ENCODE measurements around the gene PEMT.

The PEMT gene

DNA sequence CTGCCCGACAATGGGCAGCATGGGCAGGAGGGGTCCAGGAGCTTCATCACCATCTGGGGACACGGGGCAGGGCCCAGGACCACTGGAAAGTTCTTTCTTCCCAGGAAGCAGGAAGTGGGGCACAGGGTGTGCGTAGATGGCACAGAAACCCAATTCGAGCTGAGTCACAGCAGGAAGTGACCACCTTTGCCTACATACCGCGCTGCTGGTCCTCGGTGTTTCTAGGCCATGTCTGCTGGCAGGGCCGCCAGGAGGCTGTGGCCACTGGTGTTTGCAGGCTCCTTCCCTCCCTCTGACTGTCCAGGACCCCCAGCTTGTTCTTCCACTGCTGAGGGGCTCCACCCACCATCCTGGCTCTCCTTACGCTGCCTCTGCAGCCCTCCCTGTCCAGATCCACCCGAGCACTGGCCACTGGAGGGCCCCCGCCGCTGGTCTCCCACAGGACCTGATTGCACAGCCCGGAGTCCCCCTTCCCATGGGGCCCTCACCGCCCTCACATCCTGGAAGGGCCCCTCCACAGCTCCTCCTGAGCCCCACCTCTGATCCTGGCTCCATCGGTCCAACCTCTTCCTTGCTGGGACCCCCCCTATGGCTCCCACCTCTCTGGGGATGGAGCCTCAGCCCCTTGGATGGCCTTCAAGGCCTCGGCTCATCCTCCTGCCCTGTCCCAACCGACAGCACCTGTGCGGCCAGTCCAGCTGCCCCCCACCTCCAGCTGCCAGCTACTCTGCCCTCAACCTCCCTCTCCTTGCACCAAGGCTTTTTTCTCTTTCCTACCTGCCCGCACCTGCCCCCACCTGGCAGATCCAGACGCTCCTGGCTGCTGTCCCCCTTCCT, 80.8 kb downstream of the PEMT start:
- in situ Hi-C loops (cut with MboI; ENCODE audit: low pct_unique_long_range_greater_than_20kb, low sequenced_read_pairs): no loop called here
- no peak for DNase-seq

DNA sequence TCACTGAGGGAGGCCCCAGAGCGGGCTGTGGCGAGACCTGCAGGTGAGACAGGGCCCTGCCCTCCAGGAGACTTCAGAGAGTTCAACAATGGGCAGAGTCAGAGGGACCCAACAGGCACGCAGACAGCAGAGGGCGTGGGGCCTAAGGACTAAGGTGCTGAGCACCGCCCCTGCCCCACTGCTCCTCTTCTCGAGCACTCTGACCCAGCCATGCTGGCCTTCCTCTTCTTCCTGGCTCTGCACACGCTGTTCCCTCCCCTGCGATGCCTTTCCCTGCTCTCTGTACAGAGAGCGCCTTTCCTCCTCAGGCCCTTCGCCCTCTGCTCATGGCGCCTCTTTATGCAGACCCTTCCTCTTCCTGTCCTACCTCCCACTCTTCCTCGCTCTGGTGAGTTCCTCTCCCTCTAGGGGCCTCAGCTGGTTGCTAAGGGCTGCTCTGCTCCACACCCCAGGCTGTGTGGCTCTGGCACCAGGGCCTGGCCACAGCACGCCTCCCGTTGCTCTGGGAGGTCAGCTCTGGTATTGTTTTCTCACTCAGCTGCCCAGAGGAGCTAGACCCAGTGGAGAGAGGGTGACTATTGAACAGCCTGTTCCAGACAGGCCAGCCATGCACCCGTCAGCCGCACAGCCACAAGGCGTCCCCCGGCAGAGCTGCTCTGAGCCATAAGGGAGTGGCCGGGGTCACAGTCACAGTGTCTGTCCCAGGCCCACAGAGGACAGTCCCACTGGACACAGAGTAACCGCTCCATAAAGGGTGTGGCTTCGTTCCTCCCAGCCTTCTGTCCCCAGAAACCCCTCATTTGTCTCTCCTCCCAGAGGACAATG, 81.7 kb downstream of the PEMT start:
- peak; percentile 28 for DNase-seq
- in situ Hi-C loops (cut with MboI; ENCODE audit: low pct_unique_long_range_greater_than_20kb, low sequenced_read_pairs): loop anchor here (10.0 kb wide), 1 partner anchor 45 kb away; no protein-coding TSS in a partner anchor

DNA sequence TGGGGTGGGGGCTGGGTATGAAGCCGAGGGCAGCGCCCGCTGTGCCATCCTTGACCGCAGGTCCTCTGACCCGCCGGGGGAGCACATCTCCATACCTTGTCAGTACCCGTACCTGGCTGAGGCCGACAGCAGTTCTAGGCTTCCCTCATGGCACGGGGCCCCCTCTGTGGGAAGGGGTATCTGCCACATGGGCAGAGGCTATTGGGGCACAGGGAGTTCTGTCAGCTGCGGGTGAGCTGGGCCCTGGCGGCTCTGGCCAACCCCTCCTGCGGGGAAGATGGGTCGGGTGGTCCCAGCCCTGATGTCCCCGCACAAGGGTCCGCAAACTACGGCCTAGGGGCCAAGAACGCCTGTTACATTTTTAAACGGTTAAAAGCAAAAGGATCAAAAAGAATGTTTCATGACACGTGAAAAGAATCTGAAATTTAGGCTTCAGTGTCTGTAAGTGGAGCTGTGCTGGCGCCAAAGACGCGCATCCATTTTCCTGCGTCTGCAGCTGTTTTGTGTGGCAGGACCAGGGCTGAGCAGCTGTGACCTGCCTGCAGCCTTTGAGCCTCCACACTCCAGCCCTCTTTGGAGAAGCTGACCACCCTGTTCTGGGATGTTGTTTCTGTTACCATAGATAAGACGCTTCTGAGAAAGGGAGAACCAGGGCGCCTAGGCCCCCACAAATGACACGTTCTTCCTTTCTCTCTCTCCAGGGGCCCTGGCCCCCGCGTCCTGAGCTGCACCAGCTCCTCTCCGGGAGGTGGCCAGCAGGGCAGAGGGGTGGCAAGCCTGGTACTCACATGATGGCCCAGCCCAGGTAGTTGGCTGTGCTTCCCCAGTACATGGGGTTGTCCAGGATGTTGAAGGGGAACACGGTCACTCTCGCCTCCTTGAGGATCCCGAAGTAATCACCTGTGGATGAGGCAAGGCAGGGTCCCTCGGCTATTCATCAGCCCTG, 82.6 kb downstream of the PEMT start:
- in situ Hi-C loops (cut with MboI; ENCODE audit: low pct_unique_long_range_greater_than_20kb, low sequenced_read_pairs): loop anchor here (10.0 kb wide), 1 partner anchor 46 kb away; no protein-coding TSS in a partner anchor

DNA sequence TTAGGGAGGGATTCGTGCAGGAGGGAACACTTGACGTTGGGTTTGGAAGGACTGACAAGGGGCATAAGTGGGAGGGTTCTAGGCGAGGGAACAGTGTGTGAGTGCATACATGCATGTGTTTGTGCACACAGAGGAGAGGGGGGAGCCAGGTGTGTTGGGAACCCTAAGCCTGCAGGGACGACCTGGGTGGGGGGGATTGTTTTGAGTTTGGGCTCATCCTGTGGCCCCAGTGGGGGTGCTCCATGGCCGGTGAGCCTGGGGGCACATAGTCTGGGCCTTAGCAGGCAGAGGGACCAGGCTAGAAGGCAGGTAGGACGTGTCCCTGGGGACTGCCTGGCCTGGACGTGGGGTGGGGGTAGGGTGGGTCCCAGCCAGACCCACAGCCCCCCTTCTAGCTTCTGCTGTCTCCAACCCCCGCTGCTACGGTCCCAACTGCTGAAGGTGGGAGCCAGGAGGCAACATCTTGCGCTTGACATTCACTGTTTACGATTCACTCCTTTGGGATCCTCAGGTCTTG, 83.4 kb downstream of the PEMT start:
- in situ Hi-C loops (cut with MboI; ENCODE audit: low pct_unique_long_range_greater_than_20kb, low sequenced_read_pairs): loop anchor here (10.0 kb wide), 1 partner anchor 47 kb away; no protein-coding TSS in a partner anchor
- no peak for DNase-seq

More for the DNA sequence above, 82.6 kb downstream of the PEMT start:
- DNase-seq: no peak

DNA sequence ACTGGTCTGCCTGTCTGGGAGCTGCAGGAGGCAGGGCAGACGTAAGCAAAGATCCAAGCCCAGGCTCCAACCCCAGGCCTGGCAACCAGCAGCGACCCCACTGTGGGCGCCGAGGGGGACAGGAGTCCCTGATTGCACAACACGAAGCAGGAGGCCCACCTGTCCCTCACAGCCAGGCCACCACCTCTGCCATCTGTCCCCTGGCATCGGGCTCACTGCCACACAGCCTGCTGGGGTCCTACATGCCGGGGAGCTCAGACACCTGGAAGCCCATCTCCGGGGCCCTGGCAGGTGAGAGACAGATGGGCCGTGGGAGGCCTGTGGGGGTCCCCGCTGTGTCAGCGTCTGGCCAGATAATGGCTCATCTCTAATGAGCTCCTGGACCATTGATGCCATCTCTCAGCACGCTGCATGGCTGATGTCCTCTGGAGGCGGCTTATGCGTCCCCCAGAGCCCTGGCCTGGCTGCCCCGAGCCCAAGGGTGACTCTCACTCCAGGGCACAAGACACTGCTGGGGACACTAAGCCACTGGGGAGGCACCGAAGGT, 84.0 kb downstream of the PEMT start:
- no peak for DNase-seq
- in situ Hi-C loops (cut with MboI; ENCODE audit: low pct_unique_long_range_greater_than_20kb, low sequenced_read_pairs): loop anchor here (10.0 kb wide), 1 partner anchor 47 kb away; no protein-coding TSS in a partner anchor

DNA sequence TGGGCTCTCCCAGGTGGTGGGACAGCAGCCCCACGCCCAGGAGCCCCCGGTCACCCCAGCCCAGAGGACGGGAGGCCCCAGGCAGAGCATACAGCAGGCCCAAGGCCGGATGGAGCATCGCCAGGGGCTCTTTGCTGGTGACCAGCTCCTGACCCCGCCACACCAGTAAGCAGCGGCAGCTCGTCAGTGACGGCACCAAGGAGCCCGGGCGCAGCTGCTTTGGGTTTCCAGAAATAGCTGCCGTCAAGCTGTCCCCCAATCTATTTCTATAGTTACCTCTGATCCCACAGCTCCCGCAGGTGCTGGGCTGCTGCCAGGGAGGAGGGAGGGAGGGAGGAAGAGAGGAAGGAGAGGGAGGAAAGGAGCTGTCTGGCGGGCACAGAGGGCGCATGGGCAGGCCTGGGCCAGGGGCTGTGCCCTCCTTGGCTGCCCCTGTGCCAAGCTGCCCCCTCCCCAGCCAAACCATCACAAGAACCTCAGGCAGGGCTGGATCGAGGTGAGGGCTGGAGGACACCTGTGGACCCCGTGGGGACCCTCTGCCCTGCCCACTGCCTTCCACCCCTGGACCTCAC, 84.5 kb downstream of the PEMT start:
- in situ Hi-C loops (cut with MboI; ENCODE audit: low pct_unique_long_range_greater_than_20kb, low sequenced_read_pairs): loop anchor here (10.0 kb wide), 1 partner anchor 48 kb away; no protein-coding TSS in a partner anchor
- no peak for DNase-seq

DNA sequence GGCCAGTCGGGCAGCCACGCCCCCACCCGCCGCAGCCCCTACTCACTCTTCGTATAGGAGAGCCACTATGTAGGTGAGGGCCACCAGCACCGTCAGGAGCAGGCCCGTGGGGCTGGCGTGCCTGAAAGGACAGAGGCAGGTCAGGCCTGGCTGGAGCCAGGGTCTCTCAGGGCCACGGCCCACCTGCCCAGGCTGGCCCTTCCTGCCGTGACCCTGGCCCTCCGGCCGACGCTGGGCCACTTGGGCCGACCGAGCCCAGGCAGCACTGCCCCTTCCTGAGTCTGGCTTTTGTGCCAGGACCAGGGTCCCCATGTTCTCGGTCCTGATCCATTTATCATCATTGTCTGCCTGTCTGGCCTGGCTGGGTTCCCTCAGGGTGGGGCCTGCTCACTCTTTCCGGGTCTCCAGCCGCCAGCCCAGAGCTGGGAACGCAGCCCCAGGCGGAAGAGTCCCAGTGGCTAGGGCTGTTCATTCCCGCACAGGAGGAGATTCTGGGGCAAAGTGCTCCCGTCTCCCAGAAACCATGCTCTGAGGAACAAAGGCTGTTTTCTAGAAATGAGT, 85.2 kb downstream of the PEMT start:
- DNase-seq: no peak
- in situ Hi-C loops (cut with MboI; ENCODE audit: low pct_unique_long_range_greater_than_20kb, low sequenced_read_pairs): loop anchor here (10.0 kb wide), 1 partner anchor 49 kb away; no protein-coding TSS in a partner anchor

DNA sequence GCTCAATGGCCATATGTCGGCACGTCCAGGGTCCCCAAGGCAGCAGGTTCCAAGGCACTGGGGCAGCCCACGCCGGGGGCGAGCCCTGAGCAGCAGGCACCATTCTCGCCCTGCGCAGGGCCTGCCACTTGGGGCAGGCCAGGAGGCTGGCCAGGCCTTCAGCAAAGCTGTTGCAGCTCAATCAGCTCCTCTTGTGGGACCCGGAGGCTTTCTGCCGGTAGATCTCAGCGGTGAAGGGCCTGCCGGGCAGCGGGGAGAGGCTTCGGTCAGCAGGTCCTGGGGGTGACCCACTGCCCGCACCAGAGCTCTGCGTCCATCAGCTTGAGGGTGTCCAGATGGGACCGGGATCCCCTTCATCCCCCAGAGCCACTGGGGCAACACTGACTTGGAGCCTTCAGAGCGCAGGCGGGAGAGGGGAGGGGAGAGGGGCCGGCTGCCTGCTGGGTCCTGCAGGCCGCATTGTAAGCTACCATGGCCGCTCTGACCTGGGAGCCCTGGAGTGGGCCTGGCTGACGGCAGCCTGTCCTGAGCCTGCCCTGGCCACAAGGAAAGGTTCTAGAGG, 85.8 kb downstream of the PEMT start:
- DNase-seq: no peak
- in situ Hi-C loops (cut with MboI; ENCODE audit: low pct_unique_long_range_greater_than_20kb, low sequenced_read_pairs): loop anchor here (10.0 kb wide), 1 partner anchor 49 kb away; no protein-coding TSS in a partner anchor

DNA sequence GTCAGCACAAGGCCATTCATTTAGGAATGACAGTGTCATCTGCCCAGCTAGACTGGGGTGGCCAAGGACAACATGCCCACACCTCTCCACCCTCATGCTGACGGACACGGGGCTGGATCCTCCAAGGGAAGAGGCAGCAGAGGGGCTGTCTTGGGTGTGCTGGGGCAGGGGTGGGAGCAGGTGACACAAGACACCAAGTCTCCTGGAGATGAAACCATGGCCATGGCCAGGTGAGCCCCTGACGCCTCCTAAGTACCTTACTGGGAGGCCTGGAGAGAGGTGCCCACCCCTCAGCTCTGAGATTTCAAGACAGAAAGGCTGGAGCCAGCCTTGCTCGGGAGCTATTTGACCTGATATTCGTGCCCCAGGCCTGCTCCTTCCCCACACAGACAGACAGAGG, 86.4 kb downstream of the PEMT start:
- in situ Hi-C loops (cut with MboI; ENCODE audit: low pct_unique_long_range_greater_than_20kb, low sequenced_read_pairs): loop anchor here (10.0 kb wide), 1 partner anchor 50 kb away; no protein-coding TSS in a partner anchor
- no peak for DNase-seq

DNA sequence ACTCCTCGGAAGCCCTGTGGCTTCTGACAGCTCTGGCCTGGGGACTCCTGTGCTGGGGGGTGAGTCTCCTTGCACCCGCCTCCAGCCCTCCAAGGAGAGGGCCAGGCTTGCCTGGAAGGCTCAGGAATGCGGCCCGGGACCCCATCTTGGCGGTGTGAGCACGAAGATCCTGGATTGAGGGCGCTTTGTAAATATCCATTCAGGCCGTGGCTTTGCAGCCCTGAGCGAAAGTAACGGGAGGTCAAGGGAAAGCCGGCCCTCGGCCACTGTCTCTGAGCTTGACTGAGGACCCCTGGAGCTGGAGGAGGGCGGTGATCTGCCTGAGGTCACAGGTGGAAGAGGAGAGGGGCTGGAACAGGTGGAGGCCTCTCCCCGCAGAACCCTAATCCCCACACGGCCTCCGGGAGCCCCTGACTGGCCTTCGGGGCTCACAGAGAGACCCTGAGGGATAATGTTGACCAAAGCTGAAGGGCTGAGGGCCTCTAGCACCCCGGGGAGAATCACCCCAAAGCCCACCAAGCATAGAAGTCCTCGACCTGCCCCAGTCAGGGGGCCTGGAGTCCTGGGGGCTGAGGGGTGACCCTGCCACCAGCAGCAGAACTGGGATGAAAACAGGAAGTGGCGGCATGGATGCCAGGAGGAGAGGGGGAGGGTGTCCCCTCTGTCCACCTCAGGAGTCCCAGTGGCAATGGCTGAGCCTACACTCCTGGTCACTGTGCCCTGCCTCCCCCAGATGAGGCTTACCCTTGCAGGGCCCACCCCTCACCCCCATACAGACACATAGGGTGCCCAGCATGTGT, 87.0 kb downstream of the PEMT start:
- no peak for DNase-seq
- in situ Hi-C loops (cut with MboI; ENCODE audit: low pct_unique_long_range_greater_than_20kb, low sequenced_read_pairs): loop anchor here (10.0 kb wide), 1 partner anchor 50 kb away; no protein-coding TSS in a partner anchor

DNA sequence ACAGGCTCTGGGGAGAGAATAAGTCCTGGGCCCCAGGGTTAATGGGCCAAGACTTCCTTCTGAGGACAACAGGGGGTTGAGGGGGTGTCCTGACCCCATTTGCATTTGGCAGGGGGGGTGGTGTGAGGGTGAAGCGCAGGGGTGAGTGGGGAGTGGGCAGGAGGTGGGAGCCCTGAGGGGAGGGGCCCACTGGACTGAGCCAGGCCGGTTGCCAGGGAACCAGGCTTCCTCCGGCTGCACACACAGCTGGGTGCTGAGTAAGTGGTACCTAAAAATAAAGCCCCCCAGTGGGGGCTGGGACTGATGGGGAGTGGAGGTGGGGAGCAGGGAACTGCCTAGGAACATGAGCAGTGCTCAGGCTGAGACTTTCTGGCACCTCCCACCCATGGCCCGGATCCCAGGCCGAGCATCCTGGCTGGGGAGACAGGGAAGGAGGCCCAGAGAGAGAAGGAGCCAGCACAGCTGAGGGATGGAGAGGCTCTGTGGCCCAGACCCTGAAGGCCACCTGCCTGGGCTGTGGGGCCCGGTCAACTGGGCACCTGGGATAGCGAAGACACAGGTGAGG, 87.9 kb downstream of the PEMT start:
- in situ Hi-C loops (cut with MboI; ENCODE audit: low pct_unique_long_range_greater_than_20kb, low sequenced_read_pairs): loop anchor here (10.0 kb wide), 1 partner anchor 51 kb away; no protein-coding TSS in a partner anchor
- no peak for DNase-seq

DNA sequence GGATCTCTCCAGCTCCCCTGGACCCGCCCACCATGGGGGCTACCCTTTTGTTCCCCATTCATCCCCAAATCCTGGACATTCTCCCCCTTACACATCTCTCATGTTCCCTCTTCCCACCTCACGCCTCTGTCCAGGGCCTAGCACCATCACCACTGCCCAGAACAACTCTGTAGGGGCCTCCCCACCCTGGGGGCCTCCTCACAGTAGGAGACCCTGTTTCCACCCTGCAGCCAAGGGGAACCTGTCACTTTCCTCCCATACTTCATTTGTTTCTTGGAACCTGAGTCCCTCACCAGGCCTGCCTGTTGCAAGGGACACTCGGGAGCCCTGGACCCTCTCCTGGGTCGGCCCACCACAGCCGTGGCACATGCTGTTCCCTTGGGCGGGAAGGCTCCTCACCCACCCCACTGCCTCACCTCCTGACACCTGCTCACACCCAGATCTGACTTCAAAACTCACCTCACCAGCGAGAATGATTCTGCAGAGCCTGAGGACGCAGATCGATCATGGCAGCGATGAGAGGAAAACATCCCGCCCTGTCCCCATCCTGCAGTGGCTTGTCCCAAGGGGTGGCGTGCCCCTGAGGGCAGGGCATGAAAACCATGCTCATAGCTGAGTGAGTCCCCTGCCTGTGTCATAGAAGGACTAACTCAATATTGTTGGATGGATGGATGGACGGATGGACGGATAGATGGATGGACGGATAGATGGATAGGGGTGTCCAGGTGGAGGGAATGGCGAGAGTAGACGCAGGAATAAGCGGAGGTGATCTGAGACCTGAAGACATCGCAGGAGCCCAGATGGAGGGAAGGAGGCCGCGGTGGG, 88.6 kb downstream of the PEMT start:
- DNase-seq: no peak
- in situ Hi-C loops (cut with MboI; ENCODE audit: low pct_unique_long_range_greater_than_20kb, low sequenced_read_pairs): loop anchor here (10.0 kb wide), 1 partner anchor 52 kb away; no protein-coding TSS in a partner anchor

DNA sequence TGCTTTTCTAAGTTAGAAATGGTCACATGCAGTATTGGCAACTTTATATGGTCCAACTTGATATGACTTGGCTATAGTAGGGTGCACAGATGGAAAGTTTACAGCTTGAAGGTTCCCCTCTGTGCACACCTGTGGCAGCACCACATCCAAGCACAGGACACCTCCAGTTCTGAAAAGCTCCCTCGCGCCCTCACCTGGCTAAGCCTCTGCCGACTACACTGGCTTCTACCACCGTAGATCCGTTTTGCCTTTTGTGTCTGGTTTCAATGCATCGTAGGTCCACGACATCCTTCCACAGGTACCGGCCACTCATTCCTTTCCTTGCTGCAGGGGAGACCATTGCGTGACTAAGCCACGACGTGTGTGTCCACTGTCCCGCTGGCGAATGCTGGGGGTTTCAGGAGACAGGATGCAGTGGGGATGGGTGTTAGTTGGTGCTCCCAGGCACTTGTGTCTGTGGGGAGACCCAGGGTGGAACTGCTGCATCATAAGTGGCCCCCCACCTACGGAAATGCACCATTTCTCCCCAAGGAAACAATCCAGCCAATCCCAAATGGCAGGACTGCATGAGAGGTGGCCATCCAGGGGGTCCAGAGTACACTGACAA, 90.4 kb downstream of the PEMT start:
- in situ Hi-C loops (cut with MboI; ENCODE audit: low pct_unique_long_range_greater_than_20kb, low sequenced_read_pairs): loop anchor here (10.0 kb wide), 1 partner anchor 54 kb away; no protein-coding TSS in a partner anchor
- DNase-seq: no peak

DNA sequence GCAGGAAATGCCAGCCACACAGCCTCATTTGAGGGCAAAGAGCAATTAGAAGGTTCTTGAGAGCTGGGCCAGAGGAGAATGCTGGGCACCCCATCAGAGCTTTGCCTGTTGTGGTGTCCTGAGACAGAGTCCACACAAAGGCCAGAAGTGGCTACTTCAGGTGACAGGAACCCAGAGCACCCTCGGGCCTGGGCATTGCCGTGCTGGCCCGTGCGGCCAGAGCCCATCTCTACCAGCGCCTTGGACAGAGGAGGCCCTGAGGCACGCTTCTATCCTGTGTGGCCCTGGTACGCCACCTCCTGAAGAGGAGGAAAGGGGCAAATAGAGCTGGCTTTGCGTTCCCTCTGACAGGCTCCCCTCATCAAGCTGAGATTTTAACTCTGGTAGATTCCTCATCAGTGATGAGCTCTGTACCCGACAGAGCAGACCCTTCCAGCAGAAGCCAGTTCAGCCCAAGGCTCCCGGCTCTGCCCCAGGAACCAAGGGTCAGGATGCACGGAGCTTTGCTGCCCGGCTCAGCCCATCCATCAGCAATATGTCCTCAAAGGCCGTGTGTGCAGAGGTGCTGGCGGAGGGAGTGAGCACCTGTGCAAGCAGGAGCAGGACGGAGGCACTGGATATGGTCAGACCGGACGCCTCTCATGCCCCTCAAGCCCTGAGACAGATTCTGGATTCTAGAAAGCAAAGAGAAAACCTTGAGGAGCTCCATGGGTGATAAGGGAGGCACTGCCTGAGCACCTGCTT, 91.9 kb downstream of the PEMT start:
- in situ Hi-C loops (cut with MboI; ENCODE audit: low pct_unique_long_range_greater_than_20kb, low sequenced_read_pairs): loop anchor here (10.0 kb wide), 1 partner anchor 55 kb away; no protein-coding TSS in a partner anchor
- no peak for DNase-seq

Measured in KBM-7 (cell line).